Measurements from ENCODE around the gene ZNHIT3.
"Not testable (repeated sequence)": the region's sequence is repeated elsewhere in the genome, so short reads cannot be mapped to it uniquely, and the experiment has no call there.

Gene ZNHIT3

DNA sequence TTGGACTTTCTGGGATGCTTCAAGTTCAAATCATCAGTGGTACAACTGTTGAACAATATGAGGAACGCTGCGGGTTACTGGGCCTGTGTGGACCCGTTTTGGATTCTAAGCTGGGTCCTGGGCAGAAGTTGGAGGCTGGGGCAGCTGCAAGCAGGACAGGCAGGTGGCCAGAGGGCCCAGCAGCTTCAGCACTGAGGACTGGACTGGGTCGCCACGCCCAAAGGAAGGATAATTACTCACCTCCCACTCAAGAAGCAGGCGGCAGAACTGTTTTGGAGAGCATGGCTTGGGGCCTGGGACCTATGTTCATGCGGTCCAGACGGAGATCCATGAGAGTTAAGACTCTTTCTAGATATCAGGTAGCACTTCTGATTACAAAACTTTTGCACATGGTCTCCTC lies 1.5 kb upstream of the ZNHIT3 start:
- DNase-seq, result no peak

DNA sequence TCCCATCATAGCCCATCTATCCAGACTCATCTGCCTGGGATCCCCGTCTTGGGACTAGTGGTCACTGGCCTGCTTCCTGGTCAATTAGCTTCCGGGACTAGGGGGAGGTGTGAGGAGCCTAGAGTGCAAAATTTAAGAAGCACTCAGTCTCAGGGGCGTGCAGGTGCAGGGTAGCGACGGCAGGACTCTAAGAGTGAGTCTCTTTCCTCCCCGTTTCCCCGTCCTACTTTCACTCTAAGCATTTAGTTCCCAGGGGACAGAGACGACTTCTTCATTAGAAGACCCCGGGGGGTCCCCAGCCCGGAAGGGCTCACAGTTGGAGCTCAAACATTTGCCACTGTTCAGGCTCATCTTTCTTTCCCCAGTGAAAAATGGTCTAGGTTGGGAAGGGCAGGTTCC lies 677 bp upstream of the ZNHIT3 start:
- no peak for DNase-seq

DNA sequence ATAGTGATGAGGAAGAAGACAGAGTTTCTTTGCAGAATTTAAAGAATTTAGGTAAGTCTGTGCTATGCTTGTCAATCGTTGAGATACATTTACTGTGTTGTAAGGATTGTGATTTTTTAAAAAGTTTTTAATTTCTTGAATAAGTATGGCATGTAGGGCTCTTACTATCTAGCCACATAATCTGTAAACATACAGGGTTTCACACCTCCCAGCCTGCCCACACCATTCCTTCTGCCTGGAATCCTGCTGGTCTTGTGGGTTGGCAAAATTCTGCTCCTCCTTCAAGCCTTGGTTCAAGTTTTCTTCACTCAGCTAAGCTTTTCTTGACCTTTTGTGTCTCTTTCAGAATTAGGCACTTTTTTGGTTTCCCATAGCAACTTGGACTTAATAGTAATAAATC lies 7.5 kb downstream of the ZNHIT3 start:
- no peak for DNase-seq

DNA sequence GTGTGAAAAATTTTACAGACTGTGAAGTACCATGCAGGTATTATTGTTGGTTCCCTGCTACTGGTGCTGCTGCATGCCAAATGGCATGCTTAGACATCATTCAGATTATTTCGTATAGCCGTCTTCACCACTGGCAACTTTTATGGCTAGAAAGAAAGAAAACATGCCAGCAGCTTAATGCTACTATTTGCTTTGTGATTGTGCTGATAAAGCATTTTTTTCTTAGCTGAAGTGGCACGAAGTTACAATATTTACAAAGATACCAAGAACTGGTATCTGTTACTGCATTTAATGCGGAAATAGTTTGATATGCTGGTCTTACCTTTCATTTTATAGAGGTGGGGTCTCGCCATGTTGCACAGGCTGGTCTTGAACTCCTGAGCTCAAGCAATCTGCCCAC lies 8.2 kb downstream of the ZNHIT3 start:
- DNase-seq, result no peak

DNA sequence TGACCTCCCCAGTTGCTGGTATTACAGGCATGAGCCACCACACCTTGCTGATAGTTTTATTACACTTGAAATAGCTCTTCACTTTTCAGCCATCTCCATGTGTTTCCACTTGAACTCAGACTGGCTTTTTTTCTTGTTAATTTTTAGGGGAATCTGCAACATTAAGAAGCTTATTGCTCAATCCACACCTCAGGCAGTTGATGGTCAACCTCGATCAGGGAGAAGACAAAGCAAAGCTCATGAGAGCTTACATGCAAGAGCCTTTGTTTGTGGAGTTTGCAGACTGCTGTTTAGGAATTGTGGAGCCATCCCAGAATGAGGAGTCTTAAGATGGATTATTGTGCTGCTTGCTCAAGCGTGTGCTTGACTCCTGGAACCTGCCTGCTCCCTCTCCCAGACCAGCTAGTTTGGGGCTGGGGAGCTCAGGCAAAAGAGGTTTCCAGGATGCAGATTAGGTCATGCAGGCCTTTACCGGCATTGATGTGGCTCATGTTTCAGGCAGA lies 8.6 kb downstream of the ZNHIT3 start:
- DNase-seq, result no peak

DNA sequence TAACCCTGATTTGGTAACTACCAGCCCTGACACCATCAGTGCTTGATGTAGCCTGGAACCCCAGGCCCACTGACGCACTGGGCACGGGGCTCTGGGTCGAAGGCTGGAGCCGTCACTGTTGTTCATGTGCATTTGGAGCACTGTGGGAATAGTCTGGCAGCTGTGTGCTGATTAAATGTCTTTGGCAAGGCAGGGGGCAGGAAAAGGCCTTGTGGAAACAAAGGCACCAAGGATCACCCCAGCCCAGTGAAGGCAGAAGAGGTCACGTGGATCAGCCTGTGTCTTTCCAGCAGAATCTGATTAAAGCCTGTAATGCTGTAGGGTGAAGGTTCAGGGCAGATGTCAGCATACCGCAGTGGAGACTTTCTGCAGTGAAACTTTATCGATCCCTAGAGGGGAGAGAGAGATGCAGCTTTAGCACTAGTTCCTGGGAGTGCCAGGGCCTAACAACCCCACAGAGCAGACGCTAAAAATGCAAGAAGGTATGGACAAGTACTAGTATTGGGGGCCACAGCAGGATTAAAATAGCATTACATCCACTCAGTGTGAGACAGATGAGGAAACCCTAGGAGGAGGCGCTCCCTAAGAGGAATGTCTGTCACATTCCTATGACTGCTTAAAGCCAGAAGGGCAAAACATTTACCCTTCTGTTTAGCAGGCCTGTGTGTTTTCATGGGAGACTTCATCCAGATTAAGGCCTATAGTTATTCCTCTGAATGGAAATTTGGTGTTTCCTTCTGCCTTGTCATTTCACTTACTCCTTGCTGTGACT lies 9.7 kb downstream of the ZNHIT3 start:
- no peak for DNase-seq

DNA sequence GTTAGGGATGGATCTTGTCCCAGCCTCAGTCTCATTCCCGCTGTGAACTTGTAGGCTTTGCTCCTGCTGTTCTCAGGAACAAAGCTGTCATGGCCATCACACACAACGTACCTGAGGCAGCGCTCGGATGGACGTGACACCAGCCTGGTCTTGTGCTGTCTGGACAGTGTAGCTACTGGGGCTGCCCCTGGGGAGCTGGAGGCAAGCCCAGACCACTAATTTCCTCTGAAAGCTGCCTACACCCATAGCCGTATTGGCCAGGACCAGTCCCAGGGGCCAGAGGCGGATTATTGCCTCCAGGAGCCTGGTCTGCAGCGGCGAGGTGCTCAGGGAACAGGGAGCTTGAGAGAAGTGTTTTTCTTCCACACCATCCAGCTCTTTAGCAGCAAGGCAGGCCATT lies 11.7 kb downstream of the ZNHIT3 start:
- no peak for DNase-seq

DNA sequence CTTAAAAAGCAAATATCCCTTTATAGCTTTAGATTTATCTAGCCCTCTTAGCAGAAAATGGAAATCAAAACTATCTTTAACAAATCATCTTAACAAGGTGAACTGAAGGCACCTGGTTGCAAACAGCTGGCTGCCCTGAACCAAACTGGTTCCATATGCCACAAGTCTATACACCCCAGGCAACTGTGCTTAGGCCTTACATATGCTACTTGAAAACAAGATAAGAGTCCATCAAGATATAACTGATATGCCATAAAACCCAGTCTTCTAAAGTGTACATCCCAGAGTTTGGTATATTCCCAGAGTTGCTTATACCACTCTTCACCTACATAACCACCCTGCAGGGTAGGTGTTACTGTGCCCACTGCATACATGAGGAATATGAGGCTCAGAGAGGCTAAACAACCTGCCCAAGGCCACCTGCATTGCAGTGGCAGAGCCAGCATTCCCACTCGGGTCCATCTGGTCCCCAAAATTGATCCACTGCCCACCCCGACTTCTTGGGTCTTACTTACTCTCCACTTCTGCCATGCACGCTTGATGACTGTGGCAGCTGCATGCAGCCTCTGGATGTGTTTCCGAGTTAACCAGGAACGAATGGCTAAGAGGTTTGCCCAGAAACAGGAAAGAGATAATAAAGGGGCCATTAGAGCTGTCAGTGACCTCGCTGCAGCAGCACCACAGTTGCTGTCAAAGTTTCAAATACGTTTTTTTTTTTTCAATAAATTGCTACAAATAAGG lies 12.2 kb downstream of the ZNHIT3 start:
- no peak for DNase-seq

DNA sequence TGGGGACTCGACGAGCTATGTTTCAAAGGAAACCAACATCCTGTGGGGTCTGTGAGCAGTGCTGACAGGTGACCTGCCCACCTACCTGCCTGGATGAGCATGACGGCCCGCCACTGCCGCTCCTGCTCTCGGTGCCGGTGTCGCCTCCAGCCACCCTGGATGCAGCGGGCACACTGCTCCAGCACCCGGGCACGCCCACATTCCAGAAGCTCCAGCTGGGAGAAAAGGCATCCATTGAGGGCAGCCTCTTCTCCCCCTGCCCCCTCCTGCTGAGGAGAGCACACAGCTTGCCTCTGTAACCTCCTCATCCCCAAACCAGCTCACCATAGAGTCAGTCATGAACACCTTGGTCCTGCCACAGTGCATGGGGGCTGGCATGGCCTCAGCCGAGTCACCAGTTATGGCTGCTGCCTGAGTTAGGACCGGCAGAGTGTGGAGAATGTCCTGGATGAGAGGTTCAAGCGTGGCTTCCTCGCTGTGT lies 14.3 kb downstream of the ZNHIT3 start:
- no peak for DNase-seq

DNA sequence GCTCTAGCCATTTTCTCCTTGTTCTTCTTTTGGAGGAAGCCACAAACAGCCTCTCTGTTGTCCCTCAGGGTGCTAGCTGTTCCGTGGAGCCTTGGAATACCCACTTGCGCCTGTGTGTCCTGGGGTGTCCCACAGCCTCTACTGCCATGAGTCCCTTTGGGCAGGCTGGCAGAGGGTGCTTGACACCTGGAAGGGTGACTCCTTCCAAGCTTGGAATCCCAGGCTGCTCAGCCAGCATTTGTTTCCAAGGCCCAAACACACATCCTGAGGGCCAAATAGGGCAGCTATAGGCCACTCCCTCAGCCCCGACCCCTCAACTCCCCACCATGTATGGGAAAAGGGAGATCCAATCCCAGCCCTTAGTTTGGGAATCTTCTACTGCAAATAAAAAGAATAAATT lies 14.9 kb downstream of the ZNHIT3 start:
- DNase-seq, result no peak

DNA sequence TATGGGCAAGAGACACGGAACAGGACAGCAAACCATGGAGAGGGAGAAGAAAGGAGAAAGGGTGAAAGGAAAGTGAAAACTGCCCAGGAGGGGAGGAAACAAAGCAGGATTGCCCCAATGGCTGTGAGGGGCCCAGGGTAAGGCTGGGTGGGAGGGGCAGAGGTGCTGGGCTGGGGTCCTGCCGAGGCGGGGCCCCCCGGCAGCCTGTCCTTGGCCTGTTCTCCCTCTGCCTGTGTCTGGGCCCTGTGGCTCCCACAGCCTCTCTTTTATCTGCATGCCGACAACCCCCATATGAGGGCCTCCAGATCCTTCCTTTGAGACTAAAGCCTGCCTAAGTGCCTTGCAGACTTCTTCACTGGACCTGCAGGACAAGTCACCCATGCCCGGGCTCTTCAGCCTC lies 15.5 kb downstream of the ZNHIT3 start:
- no peak for DNase-seq

DNA sequence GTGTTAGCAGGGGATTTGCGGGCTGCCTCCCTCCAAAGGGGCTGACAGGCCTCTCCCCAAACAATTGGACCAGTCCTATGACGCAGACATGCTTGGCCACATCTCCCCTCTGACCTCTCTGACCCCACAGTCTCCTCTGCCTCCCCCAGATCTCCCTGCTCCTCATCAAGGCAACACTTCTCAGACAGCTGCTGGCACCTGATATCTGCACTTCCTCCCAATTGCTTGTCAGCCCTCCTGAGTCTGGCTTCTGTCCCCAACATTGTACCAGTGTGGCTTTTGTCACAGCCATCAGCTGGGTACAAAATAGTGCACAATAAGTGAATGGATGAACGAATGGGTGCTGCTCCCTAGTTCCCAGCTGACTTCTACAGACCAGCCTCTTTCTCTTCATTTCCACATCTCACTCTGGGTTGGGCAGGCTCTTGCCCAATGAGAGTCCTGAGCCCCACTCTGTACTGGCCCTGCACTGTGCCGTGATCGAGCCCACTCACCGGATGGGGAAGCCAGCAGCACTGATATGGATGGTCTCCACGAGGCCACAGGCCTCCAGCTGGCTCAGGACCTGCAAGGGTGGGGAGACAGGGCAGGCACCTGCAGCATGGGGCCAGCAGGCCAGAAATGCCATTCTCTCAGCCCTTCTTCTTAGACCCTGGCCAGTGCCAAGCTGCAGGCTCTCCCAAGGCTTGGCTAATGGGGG lies 17.1 kb downstream of the ZNHIT3 start:
- DNase-seq, result no peak

DNA sequence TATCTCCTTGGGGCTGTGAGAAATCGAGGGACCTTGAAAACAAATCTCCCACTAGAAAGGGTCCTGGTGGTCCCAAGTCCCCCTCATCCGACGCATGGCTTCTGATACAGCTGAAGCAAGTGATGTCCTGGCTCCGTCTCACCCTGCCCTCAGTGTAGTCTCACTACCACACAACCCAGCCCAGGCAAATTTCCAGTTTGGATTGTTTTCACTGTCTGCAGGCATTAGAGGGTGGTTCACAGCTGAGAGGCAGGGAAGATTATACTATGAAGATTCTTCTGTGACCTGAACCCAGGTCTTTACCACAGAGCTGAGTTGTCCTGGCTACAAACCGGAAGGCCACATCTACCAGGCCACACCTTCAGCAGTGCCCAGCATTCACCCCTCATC lies 17.7 kb downstream of the ZNHIT3 start:
- no peak for DNase-seq

DNA sequence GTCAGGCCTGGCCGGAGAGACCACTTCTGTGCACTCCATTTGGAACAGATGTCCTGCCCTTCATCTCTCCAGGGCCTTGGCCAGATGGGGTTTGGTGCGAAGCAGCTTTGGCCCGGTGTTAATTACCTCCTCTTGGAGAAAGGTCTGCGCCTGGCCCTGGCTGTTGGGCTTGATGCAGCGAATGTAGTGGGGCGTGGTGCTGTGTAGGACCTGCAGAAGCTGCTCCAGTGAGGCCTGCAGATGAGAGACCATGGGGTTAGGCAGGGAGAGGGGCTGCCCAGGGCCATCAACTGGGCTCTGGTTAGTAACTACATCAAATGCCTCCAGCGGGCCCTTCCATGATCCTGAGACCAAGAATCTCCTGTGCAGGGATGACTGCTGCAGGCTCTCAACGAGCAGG lies 18.7 kb downstream of the ZNHIT3 start:
- DNase-seq, result no peak

DNA sequence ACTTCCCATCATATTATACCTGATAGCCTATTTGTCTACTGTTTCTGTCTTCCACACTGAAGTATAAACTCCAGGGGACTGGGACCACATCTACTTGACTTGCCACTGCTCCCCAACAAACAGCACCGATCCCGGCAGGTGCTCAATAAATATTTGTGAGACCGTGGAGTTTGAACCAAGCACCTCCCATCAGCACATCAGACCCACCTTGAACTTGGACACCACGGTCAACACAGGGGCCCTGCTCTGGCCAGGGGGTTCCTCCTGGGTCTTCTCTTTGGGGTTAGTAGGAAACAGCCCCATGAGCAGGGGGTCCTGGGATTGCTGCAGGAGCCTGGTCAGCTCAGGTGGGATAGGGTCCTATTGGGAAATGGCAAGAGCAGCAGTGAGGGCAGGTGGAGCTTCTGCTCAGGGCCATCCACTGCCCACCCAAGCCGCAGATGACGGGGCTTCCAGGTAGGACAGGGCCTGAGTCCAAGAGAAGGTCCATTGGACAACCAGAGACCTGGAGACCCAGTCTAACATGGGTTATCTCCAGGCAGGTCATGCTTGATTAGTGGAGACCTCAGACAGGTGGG lies 19.9 kb downstream of the ZNHIT3 start:
- DNase-seq, result no peak

DNA sequence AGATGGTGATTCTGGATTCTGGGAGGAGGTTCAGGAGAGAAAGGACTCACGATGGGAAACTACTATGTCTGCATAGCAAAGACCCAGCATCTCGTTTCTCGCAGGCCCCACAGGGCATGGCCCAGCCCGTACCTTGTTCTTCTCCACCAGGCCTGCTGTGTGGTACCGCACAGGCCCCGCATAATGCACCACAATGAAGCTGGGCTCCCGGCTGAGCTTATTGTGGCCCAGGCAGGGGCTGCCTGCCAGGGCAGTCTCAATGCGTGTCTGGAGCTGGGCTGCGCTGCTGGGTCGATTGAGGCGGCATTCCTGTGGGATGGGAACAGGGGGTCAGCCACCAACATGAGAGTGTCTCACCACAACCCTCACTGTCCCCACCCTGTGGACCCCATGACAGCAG lies 20.4 kb downstream of the ZNHIT3 start:
- DNase-seq, result no peak

DNA sequence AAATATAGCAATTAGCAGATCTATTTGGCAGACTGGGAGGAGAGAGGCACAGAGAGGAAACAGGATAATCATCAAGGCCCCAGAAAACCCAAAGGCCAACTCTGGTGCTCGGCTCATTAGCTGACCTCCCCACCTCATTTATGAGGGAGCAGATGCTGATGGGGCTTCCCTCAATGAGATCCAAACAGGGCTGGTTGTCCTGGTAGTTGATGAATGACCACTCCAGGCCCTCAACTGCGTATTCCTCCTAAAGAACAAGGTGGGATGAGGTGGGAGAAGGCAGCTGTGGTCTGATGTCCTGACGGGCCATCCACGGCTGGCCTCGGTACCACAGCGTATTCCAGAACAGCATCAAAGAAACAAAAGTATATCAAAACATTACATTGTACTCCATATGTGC lies 20.8 kb downstream of the ZNHIT3 start:
- no peak for DNase-seq

DNA sequence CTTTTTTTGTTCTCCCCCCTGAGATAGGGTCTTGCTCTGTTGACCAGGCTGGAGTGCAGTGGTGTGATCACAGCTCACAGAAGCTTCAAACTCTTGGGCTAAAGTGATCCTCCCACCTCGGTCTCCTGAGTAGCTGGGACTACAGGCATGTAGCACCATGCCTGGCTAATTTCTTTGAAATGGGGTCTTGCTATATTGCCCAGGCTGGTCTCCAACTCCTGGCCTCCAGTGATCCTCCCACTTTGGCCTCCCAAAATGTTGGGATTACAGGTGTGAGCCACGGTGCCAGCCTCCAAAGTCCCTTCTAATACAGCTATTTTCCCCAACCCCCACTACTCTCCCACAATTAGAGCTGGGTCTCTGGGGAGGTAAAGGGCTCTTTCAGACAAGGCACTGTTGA lies 22.0 kb downstream of the ZNHIT3 start:
- DNase-seq, result not testable (repeated sequence)

DNA sequence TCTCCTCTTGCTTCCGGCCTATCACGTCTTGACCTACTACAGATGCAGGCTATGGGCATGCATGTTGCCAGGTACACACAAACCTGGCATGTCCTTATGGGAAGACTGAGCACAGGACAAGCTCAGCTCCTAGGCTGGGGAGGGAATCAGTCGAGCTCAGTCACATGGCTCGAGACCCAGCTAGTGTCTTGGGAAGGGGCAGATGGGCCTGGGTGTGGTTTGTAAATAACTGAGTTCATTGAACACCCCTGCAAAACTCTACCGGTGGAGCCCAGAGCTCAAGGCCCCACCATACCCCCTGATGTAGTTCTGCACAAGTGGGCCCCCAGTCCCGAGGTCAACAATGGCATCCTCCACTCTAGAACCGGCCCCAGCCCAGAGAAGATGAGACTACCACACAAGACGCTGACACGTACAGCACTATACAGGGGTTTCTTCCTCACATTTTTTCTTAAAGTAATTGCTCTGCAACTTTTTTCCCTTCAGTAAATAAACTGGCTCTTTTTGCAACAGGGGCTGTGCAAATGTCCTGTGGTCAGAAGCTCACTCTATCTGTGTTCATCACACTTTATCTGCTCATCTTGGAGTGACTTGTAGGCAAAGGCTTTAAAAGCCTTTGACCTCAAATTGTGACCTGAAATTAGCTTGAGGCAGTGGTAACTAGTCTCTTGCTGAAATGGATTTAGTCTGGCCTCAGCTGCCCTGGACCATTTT lies 22.9 kb downstream of the ZNHIT3 start:
- DNase-seq, result no peak

DNA sequence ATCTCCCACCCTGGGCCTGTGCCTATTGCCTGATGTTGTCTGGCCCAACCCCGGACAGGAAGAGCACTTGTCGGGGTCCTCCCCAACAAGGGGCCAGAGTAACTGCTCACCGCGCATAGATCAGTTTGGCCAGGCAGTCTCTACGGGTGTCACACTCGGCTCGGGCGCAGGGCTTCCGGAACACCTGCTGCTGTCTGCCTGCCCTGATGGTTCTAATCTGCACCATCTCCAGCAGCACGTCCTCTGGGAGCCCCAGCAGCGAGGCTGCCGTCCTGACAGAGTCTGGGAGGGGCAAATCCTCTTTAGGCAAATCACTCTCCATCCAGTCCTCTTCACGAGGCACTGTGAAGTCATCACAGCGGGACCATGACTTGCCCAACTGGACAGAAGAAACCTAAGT lies 24.2 kb downstream of the ZNHIT3 start:
- no peak for DNase-seq

DNA sequence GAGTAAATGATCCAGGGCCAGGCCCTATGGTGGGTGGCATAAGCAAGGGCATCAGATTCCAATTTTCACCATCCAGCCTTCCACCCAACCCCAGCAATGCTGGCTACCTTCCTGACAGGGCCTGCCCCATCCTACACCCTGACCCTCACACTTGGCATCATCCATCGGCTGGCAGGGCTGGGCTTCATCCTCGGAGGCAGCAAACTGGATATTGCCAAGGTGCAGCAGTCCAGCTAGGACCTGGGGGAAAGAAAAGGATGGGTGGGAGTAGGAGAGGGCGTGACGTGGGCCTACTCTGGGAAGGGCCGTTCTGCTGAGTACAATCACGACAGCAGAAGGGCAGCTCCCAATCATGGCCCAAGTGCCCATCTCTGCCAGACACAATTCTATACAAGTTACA lies 24.7 kb downstream of the ZNHIT3 start:
- no peak for DNase-seq

DNA sequence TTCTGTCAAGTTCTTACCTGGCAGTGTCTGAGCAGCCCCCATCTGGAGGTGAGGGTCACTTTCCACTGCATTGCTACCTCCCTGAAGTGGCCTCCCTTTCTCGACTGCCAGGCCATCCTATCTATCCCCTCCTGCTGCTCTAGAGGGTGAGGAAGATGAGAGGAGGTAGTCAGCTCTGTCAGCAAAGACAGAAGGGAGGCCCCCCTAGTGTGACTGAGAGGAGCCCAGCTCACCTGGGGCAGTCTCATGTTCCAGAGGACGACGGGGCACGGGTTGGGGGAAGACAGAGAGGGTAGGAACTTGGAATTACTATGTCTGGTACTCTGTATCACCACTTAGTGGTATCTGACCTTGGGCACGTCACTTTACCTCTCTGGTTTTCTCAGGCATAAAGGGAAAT lies 26.2 kb downstream of the ZNHIT3 start:
- no peak for DNase-seq

DNA sequence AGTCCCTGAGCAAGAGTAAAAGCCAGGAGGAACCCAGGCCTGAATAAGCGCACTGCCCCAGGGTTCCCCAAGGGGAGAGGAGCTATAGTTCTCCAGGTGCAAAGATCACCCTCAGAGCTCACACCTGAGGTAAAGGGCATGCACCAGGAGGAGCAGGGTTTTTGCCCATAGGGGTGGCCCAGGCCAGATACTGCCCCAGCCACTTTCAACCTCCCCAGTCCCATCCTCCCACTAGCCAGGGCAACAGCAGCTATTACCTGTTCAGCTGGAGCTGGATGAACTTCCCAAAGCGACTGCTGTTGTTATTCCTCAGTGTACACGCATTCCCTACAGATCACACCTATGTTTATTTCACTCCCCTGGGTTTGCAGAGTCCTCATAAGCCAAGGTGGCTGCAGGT lies 28.4 kb downstream of the ZNHIT3 start:
- DNase-seq, result no peak

Measured in activated T-cell treated with anti-CD3 and anti-CD28 coated beads, Interleukin-2, amount 50 U/mL, for 1 hour (primary cell).